Activated naive CD4-positive, alpha-beta T cell treated with anti-CD3 and anti-CD28 coated beads for 36 hours (primary cell): ENCODE results near the gene FAM216B. TPM values are rescaled to one million over a fixed set of nuclear protein-coding genes. Genes with fewer than 3 reads are reported as not detected.

Experiments used
- CTCF ChIA-PET: fragments of 350-600 bp; sonication (Branson Sonifier 250); formaldehyde crosslinking; loops from one replicate; lab custom pipeline; 2021; ENCODE audit warnings: antibody characterized with exemption; lab: Charles Lee
- DNase-seq: peaks from one replicate; pipeline ENCODE4 v3.0.0-alpha.2; 2020
- H3K27ac Mint-ChIP-seq: one replicate; pipeline ENCODE4 v1.8.0; 2021; ENCODE audit warnings: mild to moderate bottlenecking, mixed read lengths
- H3K27me3 Mint-ChIP-seq: one replicate; pipeline ENCODE4 v1.8.0; 2021; ENCODE audit warnings: low read depth, mixed read lengths
- H3K36me3 Mint-ChIP-seq: one replicate; pipeline ENCODE4 v1.8.0; 2021; ENCODE audit warnings: low read depth, mixed read lengths
- H3K4me1 Mint-ChIP-seq: one replicate; pipeline ENCODE4 v1.8.0; 2021; ENCODE audit warnings: low read depth, mixed read lengths
- H3K4me3 Mint-ChIP-seq: one replicate; pipeline ENCODE4 v1.8.0; 2021; ENCODE audit warnings: mild to moderate bottlenecking, moderate library complexity, mixed read lengths
- H3K9me3 Mint-ChIP-seq: one replicate; pipeline ENCODE4 v1.8.0; 2021; ENCODE audit warnings: mixed read lengths
- intact Hi-C: fragments of 100-400 bp; cut with micrococcal nuclease; formaldehyde crosslinking; loops from one replicate; pipeline ENCODE4 v1.15.1; 2023
- total RNA-seq, 2 experiments: library from RNA; stranded (reverse); gene quantifications; one replicate each; pipeline ENCODE4 v1.2.3, GENCODE V29; 2021

FAM216B gene
- not detected for total RNA-seq

DNA sequence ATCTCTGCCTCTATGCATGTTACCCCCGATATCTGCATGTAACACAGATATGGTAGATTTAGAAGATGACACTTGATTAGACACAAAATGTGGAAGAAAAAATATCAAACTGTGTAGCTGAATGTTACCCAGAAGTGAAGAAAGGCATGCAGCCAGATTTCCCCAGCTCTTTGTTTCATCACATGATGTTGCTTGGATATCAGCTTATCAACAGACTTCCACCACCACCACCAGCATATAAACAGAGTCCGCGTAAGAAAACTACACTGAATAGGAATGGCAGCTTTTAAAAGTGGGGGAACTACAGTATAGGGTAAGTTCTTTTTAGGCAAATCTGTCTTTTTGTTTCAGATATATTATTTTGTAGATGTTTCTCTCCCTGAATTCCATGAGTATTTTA is at the start of gene FAM216B:
Gene FAM216B, plus strand, starts transcription at position 233 of the 400 bp plus-strand sequence. CDS start 2,484 bp downstream, outside the sequence.
- no peaks in the 10 kb centered on the region for H3K36me3 Mint-ChIP-seq
- intact Hi-C loops = no loop called here
- CTCF ChIA-PET = no interaction called here
- no peak within 1 kb of the TSS for H3K4me3 Mint-ChIP-seq
- DNase-seq = no peak
- no peak within 1 kb of the TSS for H3K27ac Mint-ChIP-seq
- H3K4me1 Mint-ChIP-seq = no peaks in the 10 kb centered on the region
- H3K9me3 Mint-ChIP-seq = no peaks in the 10 kb centered on the region
- peaks cover 10% of the 10 kb centered on the region for H3K27me3 Mint-ChIP-seq

GRCh38 chr13:42732073-42732472 is 49.3 kb upstream of the FAM216B start:
- intact Hi-C loops = no loop called here
- no peak for DNase-seq
- CTCF ChIA-PET = interaction anchor here (1.9 kb wide), 1 partner anchor 10 kb away, joined by 4 read pairs; no protein-coding TSS in a partner anchor
- no peaks in the 10 kb centered on the region for H3K9me3 Mint-ChIP-seq
- no peaks in the 10 kb centered on the region for H3K36me3 Mint-ChIP-seq
- no peaks in the 10 kb centered on the region for H3K27me3 Mint-ChIP-seq
- no peaks in the 10 kb centered on the region for H3K4me1 Mint-ChIP-seq
- H3K27ac Mint-ChIP-seq = no peak overlapping the region
- H3K4me3 Mint-ChIP-seq = no peak overlapping the region

- intact Hi-C loops = no loop called here
- no peak overlapping the region for H3K4me3 Mint-ChIP-seq
- H3K4me1 Mint-ChIP-seq = no peaks in the 10 kb centered on the region
- no peak for DNase-seq
- no peaks in the 10 kb centered on the region for H3K27me3 Mint-ChIP-seq
- no peaks in the 10 kb centered on the region for H3K9me3 Mint-ChIP-seq
- CTCF ChIA-PET = interaction anchor here (1.9 kb wide), 1 partner anchor 9 kb away, joined by 4 read pairs; no protein-coding TSS in a partner anchor
- no peaks in the 10 kb centered on the region for H3K36me3 Mint-ChIP-seq
- H3K27ac Mint-ChIP-seq = no peak overlapping the region
These were observed 48.3 kb upstream of the FAM216B start for GRCh38 chr13:42733046-42733445.

GRCh38 chr13:42735010-42735409 is 46.4 kb upstream of the FAM216B start:
- H3K36me3 Mint-ChIP-seq = no peaks in the 10 kb centered on the region
- H3K27me3 Mint-ChIP-seq = no peaks in the 10 kb centered on the region
- no peak overlapping the region for H3K27ac Mint-ChIP-seq
- H3K4me1 Mint-ChIP-seq = no peaks in the 10 kb centered on the region
- H3K9me3 Mint-ChIP-seq = no peaks in the 10 kb centered on the region
- no peak for DNase-seq
- no peak overlapping the region for H3K4me3 Mint-ChIP-seq
- intact Hi-C loops = no loop called here
- CTCF ChIA-PET = no interaction called here

- Mint-ChIP-seq H3K4me1 (no peaks in the 10 kb centered on the region), H3K9me3 (no peaks in the 10 kb centered on the region), H3K27me3 (no peaks in the 10 kb centered on the region), H3K36me3 (no peaks in the 10 kb centered on the region), H3K27ac (no peak overlapping the region), H3K4me3 (no peak overlapping the region)
- CTCF ChIA-PET = no interaction called here
- intact Hi-C loops = no loop called here
- no peak for DNase-seq
These were observed 40.6 kb upstream of the FAM216B start for GRCh38 chr13:42740753-42741152.

DNA sequence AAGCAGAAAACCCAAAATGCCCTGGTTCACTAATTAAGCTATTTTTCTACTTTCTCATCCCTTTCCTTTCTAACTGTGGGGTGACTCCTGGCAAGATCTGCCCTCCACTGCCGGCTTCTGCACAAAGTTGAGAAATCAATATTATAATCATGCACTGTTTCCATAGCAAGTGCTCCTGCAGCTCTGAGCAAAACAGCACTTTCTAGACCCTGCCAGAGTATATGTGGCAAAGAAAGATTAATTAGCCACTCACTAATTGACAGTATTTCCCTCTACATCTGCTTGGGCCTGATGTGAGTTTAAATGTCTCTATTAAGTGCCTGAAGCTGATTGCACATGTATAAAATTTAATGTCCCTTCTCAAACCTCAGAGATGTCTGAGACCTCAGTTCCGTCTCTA is 39.5 kb upstream of the FAM216B start:
- no peaks in the 10 kb centered on the region for H3K9me3 Mint-ChIP-seq
- intact Hi-C loops = no loop called here
- DNase-seq = no peak
- H3K4me3 Mint-ChIP-seq = no peak overlapping the region
- no peaks in the 10 kb centered on the region for H3K4me1 Mint-ChIP-seq
- CTCF ChIA-PET = interaction anchor here (1.1 kb wide), 1 partner anchor 10 kb away, joined by 4 read pairs; no protein-coding TSS in a partner anchor
- H3K36me3 Mint-ChIP-seq = no peaks in the 10 kb centered on the region
- no peaks in the 10 kb centered on the region for H3K27me3 Mint-ChIP-seq
- no peak overlapping the region for H3K27ac Mint-ChIP-seq

DNA sequence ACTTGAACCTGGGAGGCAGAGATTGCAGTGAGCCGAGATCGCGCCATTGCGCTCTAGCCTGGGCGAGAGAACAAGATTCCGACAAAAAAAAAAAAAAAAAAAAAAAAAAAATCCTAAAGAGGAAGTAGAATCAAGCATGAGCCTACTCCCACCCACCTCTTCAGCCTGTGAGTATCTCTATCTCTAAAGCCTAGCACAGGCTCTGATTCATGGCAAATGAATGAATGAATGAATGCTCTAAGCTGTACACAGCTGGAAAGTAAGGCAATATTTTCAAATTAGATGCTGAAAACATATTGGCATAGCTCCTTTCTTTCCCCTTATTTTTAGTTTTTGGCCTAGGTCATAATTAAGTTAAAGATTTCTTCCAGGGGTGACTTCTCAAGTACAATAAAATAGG is 35.7 kb upstream of the FAM216B start:
- no peaks in the 10 kb centered on the region for H3K4me1 Mint-ChIP-seq
- intact Hi-C loops = no loop called here
- no peaks in the 10 kb centered on the region for H3K36me3 Mint-ChIP-seq
- H3K27ac Mint-ChIP-seq = no peak overlapping the region
- no peak overlapping the region for H3K4me3 Mint-ChIP-seq
- H3K9me3 Mint-ChIP-seq = no peaks in the 10 kb centered on the region
- H3K27me3 Mint-ChIP-seq = peaks cover 8% of the 10 kb centered on the region
- no peak for DNase-seq
- CTCF ChIA-PET = no interaction called here

GRCh38 chr13:42746866-42747265 is 34.5 kb upstream of the FAM216B start:
- intact Hi-C loops = no loop called here
- no peak for DNase-seq
- no peaks in the 10 kb centered on the region for H3K4me1 Mint-ChIP-seq
- H3K27ac Mint-ChIP-seq = no peak overlapping the region
- H3K36me3 Mint-ChIP-seq = no peaks in the 10 kb centered on the region
- no peaks in the 10 kb centered on the region for H3K9me3 Mint-ChIP-seq
- no peak overlapping the region for H3K4me3 Mint-ChIP-seq
- CTCF ChIA-PET = interaction anchor here (0.7 kb wide), 1 partner anchor 176 kb away, joined by 3 read pairs; no protein-coding TSS in a partner anchor
- peaks cover 8% of the 10 kb centered on the region for H3K27me3 Mint-ChIP-seq

DNA sequence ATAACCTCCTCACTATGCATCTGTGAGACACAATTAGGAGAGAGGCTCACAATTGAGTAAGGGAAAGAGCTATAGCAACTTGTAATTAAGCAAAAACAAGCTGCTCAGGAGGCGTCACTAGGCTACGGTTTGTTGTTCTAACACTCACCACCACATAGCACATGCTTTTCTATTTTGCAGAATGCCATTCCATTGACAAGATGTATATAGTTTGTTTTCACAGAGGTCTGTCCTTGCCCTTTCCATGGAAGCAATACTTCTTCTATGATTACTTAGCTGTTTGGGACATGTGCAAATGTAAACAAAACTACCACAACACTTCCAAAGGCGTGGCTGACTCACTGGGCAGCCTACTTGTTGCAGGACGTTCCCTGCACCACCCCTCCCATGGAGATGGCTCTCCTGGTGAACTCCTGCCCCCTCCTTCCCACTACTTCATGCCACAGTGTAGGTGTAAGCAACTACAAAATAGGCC is 33.9 kb upstream of the FAM216B start:
- intact Hi-C loops = no loop called here
- Mint-ChIP-seq H3K36me3 (no peaks in the 10 kb centered on the region), H3K27me3 (peaks cover 8% of the 10 kb centered on the region), H3K9me3 (no peaks in the 10 kb centered on the region), H3K27ac (no peak overlapping the region), H3K4me3 (no peak overlapping the region), H3K4me1 (no peaks in the 10 kb centered on the region)
- DNase-seq = no peak
- CTCF ChIA-PET = interaction anchor here (0.7 kb wide), 1 partner anchor 176 kb away, joined by 3 read pairs; no protein-coding TSS in a partner anchor

GRCh38 chr13:42750794-42751193 is 30.6 kb upstream of the FAM216B start:
- no peak overlapping the region for H3K4me3 Mint-ChIP-seq
- no peak for DNase-seq
- H3K9me3 Mint-ChIP-seq = no peaks in the 10 kb centered on the region
- H3K36me3 Mint-ChIP-seq = no peaks in the 10 kb centered on the region
- H3K4me1 Mint-ChIP-seq = no peaks in the 10 kb centered on the region
- CTCF ChIA-PET = no interaction called here
- intact Hi-C loops = no loop called here
- H3K27ac Mint-ChIP-seq = no peak overlapping the region
- peaks cover 8% of the 10 kb centered on the region for H3K27me3 Mint-ChIP-seq

DNA sequence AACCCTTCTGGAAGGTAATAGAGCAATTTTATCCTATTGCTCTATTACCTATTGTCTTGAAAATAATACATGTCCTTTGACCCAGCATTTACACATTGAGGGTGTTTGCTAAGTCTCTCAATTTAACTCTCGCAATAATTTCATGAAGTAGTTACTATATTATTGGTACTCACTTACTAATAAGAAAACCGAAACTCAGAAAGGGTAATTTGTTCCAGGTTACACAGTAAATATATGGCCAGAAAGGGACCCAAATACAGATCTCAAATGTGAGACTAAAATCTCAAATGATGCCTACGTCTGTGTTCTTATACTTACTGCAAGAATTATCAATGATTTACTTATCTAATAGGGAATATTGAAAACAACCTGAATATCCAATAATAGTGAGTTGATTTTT is 29.7 kb upstream of the FAM216B start:
- Mint-ChIP-seq H3K9me3 (no peaks in the 10 kb centered on the region), H3K27me3 (peaks cover 8% of the 10 kb centered on the region), H3K36me3 (no peaks in the 10 kb centered on the region), H3K27ac (no peak overlapping the region), H3K4me3 (no peak overlapping the region), H3K4me1 (no peaks in the 10 kb centered on the region)
- CTCF ChIA-PET = no interaction called here
- intact Hi-C loops = no loop called here
- no peak for DNase-seq

GRCh38 chr13:42752731-42753130 is 28.7 kb upstream of the FAM216B start:
- DNase-seq = no peak
- no peaks in the 10 kb centered on the region for H3K36me3 Mint-ChIP-seq
- CTCF ChIA-PET = no interaction called here
- H3K4me1 Mint-ChIP-seq = no peaks in the 10 kb centered on the region
- H3K4me3 Mint-ChIP-seq = no peak overlapping the region
- intact Hi-C loops = no loop called here
- H3K27me3 Mint-ChIP-seq = peaks cover 8% of the 10 kb centered on the region
- no peaks in the 10 kb centered on the region for H3K9me3 Mint-ChIP-seq
- H3K27ac Mint-ChIP-seq = no peak overlapping the region

DNA sequence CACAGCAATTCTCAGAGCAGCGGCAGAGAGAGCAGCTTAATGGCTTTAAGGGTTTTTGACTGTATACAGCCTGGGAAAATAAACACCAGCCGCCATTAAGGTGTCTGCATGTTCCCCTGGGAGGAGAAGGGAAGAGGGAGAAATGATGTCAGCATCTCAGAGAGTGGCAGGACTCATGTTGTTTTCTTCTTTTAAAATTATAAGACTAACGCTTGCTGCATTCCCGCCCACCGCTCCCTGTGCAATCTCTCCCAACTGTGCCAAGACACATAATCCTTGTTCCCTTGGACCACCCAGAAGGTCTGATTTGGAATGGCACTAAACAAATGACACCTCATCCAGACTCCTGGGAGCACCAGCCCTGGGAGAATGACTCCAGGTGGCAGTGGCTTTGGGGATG is 27.7 kb upstream of the FAM216B start:
- CTCF ChIA-PET = no interaction called here
- Mint-ChIP-seq H3K9me3 (no peaks in the 10 kb centered on the region), H3K27me3 (peaks cover 5% of the 10 kb centered on the region), H3K4me3 (no peak overlapping the region), H3K4me1 (no peaks in the 10 kb centered on the region), H3K36me3 (no peaks in the 10 kb centered on the region), H3K27ac (no peak overlapping the region)
- no peak for DNase-seq
- intact Hi-C loops = no loop called here
